HG02678 (cell line): Measurements from ENCODE around the gene PXYLP1.

Experiments
- ATAC-seq: cut with Tn5 transposase; IDR thresholded peaks from one replicate; pipeline ENCODE4 v1.9.1; 2021; ENCODE audit warnings: mild to moderate bottlenecking, moderate library complexity; ENCODE audit not compliant: unreplicated experiment

PXYLP1 gene

DNA sequence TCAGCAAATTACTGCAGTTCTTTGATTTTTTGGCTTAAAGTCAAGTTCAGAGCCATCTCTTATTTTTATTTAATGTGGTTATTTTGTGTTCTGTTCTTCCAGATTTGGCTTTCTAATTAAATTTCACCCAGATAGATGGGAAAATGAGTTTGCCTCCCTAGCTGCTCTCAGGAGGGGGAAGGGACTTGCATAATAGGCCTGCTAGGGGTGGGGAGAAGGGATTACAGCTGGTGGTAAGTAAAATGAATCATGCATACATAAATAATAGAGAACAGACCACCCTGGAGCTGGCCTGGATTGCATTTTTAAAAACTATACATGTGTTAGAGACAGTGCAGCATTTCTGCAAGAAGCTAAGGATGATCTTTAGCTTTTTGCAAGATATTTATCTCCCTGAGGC, 3.9 kb upstream of the PXYLP1 start:
- ATAC-seq = no peak

DNA sequence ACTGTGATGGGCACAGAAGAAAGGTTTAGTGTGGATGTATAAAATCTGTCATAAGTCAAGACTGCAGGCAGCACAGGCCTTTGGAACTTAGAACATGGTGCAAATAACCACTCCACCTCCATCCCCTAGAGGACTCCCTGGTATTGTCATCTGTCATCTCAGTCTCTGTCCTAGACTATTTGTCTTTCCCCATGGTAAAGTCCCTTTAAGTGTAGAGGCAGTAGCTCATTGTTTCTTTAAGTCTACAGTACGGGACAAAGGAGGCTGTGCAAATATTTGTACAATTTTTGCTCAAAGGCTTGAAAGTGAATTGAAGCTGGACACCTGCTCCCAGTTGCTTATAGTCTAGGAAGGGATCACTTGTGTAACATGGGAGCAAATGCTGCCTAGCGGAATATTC, 3.2 kb upstream of the PXYLP1 start:
- ATAC-seq = no peak

DNA sequence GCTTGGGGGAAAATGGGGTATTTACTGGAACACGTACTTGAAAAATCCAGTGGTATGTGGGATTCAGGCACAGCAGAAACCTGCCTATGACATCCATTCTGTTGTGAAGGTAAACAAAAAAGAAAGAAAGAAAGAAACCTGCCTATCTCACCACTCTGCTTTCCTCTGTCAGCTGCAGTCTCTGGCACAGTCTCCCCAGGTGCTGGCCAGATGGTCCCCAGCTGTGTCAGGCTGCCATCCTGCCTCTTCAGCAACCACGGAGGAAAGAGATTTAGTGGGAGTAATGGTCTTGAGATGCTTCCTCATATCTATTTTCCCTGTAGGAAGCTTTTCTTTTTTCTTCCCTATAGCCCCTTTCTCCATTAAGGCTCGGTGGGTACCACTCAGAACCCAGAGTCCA, 2.5 kb upstream of the PXYLP1 start:
- no peak for ATAC-seq

DNA sequence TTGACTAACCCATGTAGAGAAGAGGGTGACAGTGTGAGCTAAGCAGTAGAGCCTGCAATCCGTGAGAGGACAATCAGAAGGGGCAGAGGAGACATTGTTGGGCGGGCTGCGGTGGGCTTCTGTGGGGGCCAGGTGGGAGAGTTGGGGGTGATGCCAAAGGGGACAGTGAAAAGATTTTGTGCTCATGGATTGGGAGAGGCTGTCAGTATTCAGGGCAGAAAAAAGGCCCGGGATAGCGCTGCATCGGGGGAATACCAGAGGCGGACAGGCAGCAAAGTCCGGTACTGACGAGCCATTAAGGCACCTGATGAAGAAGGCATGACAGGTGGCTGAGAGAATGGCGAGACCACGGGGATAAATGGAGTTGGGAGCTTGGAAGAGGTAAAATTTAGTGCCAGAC, 1.3 kb upstream of the PXYLP1 start:
- no peak for ATAC-seq

DNA sequence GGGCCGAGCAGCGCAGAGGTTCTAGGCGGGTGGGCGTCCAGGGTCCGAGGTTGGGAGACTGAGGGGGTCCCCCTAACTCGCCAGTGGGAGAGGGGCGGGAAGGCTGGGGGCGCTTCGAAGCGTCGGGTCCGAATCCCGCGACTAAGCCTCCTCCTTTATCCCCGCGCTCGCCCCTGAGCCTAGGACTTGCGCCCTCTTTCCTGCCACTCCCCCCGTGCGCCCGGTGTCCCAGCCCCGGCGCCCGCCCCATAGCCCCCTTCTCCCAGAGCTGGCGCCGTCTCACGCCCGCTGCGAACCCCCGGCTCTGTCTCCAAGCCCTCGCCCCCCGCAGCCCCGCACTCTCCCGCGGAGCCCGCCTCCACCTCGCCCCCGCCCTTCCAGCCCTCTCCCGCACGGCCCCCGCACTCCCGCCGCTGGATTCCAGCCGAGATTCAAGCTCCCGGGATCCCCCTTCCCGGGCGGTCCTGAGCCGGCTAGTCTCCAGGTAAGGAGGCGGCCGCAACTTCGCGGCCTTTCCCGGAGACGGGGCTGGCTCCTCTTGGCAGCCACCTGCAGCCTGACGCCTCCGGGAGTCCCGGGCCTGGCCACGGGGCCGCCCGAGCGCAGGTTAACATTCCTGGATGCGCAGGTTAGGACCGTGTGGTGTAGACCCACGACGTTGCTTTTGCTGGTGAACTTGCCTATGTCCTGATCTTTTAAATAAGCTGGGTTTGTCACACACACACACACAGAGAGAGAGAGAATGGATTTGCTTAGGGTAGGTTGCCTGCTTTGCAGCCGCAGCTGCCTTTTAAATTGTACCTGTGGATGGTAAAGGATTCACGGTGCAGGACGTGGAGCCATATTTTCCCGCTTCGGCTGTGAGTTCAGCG, 563 bp downstream of the PXYLP1 start:
- ATAC-seq = no peak

DNA sequence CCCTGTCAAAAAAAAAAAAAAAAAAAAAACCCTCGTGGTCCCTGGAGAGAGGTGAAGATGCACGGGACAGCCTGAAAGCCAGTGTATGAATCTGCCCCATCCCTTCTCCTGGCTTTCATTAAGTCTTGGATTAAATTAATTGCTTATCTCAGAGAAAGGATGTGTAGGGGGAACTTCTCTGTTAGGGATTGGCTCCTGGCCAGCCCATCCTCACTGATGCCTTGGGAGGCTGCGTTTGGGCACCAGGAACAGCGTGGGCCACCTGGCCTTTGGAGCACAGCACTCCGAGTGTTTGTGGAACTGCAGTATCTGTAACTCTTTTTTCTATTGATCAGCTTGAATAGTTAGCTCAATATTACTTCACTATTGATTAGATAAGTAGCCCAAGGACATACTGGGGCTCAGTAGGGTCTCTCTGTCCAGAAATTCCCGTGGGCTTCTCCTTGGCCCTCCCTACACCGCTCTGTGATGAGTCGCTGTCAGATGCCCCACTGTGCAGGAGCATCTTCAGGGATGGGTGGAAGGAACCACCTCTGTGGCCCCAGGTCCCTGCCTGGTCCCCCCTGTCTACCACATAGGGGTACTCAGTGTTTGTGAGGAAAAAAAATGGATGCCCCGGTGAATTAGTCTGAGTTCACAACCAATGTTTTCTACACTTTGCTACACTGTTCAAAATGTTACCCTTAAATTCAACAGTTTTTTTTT, 2.0 kb downstream of the PXYLP1 start:
- no peak for ATAC-seq

DNA sequence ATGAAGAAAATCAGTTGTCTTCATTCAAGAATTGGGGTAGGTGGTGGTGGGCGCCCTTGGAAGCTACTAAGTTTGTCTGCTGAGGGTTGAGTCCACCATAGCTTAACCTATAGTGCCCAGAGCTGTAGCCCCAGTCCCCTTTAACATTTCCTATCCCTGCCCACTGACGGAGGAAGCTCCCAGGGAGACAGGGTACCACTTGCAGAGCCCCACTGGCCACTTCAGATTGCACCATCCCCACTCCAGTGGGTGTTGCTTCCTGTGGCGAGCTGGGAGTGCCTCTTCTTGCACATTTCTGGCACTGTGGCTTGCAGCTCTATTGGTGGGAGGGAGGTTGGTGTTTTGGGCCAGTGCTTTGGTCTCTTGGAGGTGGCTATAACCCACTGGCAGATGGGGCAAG, 2.7 kb downstream of the PXYLP1 start:
- ATAC-seq = no peak

DNA sequence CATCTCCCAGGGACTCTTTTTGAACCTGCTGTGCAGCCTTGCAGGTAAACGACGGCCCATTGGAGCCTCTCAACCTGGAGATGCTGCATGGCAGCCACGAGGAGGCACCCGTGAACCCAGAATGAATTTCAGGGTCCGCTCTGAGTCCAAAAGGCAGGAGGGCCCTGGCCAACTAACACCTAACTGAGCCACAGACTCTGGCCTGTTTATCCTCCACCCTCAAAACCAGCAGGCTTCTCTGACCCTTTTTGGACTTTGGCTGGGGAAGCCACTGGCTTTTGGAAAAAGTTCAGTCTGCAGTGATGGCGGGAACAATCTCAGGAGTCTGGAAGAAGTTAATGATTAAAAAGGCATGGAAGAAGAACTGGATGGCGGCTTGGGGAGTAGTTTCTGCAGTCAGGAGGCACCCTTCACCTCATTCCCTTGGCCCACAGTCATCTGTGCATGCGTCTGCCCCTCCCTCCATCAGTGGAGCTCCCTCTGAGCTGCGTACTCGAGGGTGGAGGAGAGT, 4.1 kb downstream of the PXYLP1 start:
- ATAC-seq = no peak

DNA sequence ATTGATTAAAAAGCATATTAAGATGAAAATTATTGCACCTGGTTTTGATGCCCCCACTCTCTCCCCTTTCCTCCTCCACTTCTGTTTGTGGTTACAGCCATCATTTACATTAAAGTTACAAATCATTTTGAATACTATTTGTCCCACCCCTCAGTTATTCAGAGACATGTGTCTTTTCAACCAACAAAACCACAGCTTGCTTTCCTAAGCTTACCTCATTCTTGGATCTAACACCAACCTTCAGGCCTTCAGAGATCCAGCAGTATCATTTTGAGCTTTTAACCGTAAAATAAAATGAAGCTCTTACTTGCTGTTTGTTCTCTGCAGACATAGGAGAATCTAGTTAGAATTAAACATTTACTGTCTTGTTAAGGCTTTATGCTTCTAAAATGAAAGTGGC, 4.7 kb downstream of the PXYLP1 start:
- ATAC-seq = no peak

DNA sequence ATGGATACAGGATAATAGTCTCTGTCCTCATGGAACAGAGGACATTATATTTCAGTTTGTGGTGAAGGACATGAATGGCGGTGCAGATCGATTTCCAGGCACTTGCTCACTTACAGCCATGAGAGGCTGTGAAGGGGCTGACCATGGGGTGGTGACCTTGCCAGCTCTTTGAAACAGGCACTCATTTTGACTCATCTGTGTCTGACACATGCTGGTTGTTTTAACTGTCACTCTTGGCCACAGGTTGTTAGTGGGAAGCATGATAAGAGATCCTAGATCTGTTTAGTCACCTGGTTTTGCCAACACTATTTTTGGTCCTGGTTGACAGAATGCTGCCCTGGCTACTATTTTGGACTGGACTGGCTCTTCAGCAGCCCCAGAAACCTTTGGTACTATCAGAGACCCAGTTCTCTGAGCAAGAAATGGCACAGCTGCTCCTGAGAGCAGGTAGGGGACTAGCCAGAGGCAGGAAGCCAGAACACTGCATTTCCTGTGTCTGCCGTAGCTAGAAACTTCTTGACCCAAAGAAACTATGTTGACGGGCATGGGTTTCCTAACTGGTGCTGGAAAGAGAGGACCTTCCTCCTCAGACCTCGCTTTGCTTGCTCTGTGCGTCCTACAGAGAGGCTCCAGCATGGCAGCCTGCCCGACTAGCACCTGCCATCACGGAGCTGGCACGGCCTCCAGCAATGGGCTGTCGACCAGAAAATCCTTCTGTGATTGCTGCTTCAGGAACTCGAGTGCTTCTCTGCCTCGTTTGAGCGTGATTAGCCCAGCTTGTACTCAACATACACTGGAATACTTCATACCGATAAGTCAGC, 6.3 kb downstream of the PXYLP1 start:
- ATAC-seq = no peak

DNA sequence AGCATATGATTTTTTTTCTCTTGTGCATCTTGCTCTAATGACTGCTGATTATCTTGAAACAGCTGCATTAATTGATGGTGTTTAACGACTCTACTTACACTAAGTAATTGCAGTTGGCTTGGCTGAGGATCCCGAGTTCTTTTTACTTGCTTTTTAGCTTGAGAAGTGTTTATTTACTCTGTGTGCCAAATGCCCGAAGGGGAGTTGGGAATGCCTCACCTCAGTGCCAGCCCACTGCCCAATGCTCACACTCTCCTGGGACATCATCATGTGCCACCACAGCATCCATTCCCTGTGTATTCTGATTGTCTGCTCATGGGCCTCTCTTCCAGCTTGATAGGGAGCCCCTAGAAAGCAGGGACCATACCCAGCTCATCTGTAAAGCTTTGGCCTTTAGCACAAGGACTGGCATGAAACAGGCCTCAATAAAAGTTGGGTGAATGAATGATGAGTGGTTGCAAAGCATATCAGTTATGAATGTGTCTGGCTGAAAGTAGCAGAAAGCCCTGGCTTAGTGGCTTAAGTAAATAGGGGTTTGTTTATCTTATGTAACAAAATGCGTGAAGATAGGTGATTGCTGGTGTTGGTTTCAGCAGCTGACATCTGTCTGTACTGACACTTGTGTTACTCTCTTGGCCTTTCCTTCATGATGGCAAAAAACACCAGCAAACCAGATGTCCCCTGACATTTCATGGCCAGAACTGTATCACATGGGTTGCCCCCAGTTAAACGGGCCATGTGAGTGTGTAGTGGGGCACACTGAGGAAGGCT, 8.1 kb downstream of the PXYLP1 start:
- no peak for ATAC-seq

DNA sequence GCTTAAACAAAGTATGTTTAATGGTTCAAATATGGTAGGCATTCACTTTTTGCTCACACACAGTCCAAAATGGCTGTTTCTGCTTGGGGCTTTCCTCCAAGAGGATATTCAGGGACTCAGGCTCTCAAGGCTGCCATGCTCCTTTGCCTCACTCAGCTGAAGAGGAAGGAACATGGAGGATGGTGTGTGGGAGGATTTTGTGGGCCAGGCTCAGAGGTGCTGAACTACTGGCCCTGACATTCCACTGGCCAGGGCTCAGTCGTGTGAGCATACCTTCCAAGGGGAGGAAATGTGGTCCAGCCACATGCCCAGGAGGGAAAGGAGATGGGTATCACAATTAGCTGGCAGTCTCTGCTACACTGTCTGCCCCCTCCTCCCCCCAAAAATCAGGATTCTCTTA, 8.7 kb downstream of the PXYLP1 start:
- ATAC-seq = no peak

DNA sequence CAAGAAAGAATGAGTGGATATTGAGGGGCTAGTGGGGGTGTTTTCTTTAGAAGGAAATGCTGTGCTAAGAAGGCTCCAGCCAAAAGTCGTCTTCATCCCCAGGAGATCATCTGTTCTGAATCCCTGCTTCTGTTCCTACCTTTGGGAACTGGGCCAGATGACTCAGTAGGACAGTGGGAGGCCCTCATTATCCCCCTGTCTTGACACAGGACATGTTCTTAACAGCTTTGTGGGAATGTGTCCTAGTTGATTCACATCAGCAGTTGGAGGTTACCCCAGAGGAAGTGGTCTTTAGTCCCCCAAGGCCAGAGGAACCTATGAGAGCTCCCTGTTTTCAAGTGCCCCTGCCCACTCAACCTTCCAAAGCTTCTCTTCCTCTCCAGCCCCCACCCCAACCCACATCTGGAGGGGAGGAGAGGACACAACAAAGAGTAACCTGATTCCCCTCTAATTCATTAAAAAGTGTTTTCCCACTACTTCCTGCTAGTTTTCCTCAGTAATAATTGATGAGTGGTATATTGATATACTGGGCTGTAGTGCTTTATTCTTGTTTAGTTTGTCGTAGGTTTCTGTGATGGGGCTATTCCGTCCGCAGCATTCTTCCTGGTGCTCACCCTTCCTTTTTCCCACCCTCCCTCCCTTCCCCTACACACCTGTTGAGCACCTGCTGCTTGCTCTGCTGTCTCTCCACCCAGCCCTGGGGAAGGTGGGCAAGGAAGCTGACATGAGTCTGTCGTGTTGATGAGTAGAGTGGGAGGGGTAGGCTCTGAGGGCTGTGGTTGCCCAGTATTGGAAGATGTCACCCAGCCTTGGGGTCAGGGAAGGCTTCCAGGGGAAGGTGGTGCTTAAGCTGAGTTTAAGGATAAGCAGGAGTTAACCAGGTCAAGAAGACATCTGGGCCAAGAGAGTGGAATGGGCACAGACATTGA, 9.3 kb downstream of the PXYLP1 start:
- ATAC-seq = no peak

DNA sequence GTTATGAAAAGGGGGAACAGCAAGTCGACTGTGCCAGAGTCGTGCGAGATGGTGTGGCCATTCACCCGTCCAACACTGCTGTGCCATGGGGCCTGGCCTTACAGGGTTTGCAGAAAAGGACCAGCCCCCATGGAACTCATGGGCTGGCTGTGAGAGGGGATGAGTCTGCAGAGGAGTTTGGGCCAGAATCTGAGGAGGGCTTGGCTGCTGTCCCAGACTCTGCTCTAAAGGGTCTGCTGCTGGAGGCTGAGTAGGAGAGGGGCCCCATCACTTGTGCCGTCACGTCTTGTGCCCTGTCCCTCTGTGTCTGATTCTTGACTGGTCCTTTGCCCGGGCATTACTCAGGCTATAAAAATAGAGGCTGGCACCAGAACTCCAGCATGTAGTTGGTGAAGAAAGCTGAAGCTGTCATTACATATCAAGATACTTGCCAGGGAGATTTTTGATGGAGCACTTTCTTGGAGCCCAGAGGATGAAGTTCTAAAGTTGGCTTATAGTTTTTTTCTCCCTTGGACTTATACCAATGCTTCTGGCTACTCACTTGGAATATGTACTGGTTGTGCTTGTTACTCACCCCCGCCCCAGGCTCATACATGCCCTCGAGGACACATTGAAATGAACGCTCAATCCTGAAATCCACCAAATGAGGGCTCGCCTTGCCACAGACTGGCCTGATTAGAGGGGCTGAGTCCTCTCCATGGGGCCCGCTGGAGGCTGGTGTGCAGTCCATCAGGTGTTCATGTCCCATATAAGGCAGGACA, 10.2 kb downstream of the PXYLP1 start:
- no peak for ATAC-seq

DNA sequence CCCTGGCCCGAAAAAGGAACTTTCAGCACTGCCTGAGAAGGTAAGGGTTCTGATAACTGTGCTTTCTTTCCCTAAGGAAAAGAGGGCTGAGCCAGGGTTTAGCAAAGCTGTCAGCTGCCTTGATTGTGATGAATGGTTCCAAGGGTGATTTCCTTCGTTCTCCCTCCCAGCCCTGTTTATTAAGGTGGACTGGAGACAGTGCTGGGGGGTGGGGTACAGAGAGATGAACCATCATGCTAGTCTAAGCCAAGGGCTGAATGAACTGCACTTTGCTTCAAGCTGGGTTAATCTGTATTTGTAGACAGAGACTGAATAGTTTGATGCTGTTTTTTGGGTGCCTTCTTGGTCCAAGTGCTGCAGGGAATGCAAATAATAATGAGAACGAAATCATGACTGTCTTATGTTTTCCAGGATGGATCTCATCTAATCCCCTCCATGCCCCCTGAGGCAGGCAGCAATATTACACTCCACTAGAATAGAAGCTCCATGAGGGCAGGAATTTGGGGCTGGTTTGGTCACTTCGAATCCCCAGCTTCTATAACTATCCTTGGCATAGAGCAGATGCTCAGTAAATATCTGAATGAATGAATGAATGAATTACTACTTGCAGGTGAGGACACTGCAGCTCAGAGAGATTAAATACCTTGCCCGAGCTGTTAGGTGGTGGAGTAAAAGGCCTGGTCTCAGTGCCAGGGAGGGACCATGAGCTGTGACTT, 10.9 kb downstream of the PXYLP1 start:
- ATAC-seq = no peak

DNA sequence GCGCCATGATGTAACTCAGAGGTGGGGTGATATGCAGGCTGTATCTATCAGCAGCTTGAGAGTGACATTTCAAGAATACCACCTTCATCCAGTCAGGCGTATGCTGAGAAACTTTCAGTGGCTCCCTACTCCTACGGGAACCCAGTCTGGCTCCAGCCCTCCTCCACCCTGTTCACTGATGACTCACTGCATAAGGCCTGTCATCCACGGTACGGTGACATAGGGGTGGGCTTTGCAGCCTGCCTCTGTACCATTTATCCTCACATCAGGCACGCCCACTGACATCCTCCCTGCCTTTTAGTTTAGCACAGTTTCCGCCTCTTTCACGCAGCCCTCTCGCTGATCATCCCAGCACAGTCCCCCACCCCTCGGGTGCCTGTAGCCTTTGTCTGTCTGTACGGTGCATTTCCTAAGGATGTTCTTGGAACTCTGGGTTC, 11.7 kb downstream of the PXYLP1 start:
- ATAC-seq = no peak

DNA sequence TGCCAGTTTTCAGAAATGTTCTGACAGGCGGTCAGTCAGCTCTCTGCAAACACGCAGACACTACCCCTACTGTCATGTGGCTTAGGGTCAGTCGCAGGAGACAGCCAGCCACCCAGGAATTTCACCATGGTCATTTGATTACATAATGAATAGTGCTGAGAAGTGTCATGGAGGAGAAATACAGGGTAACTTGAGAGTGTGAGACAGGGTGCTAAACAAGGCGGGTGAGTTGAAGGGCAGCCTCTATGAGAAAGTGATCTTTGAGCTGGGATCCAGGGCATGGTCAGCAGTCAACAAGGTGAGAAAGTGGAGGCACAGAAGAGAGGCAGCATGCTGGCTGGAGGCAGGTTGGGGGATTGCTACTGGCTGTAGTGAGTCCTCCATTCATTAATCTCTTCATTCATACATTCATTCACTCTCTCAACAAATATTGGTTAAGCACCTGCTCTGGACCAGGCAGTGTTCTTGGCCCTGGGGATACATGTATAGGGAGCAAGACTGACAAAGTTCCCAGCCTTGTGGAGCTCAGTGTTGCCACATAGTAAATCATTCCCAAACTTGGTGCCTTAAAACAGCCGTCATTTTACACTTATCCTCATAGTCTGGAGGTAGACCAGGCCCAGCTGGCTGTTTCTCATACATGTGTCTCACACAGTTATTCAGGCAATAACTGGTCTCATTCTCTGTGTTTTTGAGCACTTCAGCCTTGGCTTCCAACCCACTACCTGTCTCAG, 14.8 kb downstream of the PXYLP1 start:
- ATAC-seq = no peak

DNA sequence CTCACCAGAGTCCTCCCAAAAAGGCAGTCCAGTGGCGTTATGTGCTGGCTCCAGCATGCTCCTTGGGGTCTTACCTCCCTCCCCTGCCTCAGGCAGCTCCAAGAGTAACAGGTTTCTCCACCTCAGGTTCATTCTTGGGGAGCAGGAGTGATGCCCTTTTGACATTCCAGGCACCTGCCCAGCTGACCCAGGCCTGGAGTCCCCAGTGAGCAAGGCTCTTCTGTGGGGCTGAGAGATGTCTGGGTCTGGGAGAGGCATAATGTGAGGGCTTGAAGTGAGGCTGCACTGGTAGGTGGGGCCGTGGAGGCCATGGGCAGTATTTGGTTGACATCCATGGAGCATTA, 15.3 kb downstream of the PXYLP1 start:
- ATAC-seq = no peak
